ENCODE results near the gene ABCC12. TPM values are rescaled to one million over a fixed set of nuclear protein-coding genes. Genes with fewer than 3 reads are reported as not detected.

Gene ABCC12
- total and polyA plus RNA-seq, 10 of the 15 experiments (the other 5 are each of a cell fraction or from before 2014, with no cell fraction given), result 0.02 to 0.03 (median 0.03) TPM; not detected in 6

GRCh38 chr16:48129926-48130325, 25.9 kb downstream of the ABCC12 start:
- H3K27ac ChIP-seq (ENCODE audit: control insufficient read depth, insufficient read depth), result no peak overlapping the region
- H3K4me2 ChIP-seq (ENCODE audit: control insufficient read depth, insufficient read depth), result no peak overlapping the region
- H3K9ac ChIP-seq (ENCODE audit: control insufficient read depth, insufficient read depth, low read length), result no peak overlapping the region
- FAIRE-seq (no peak), DNase-seq (ENCODE audit: low read depth, low spot score) (no peak), ATAC-seq (no peak)
- no peaks in the 10 kb centered on the region for H4K20me1 ChIP-seq (ENCODE audit: control insufficient read depth, insufficient read depth)
- H2AFZ ChIP-seq (ENCODE audit: control insufficient read depth, low read depth, low read length), result no peak overlapping the region
- ChIA-PET CTCF (no interaction called here), SMC1A (ENCODE audit: uncharacterized antibody, unreplicated experiment) (interaction anchor here (0.6 kb wide), 1 partner anchor 889 kb away, joined by 3 read pairs; no protein-coding TSS in a partner anchor), RAD21 (ENCODE audit: unreplicated experiment) (no interaction called here), POLR2A (no interaction called here)
- no peaks in the 10 kb centered on the region for H3K79me2 ChIP-seq (ENCODE audit: control insufficient read depth, insufficient read depth, low read length)
- no peaks in the 10 kb centered on the region for H3K27me3 ChIP-seq (replicated peaks in 1 of 2; ENCODE audit: control insufficient read depth in 2 of 2, insufficient read depth in 2 of 2, low read length in 1 of 2)
- no peak overlapping the region for H3K4me3 ChIP-seq
- WGBS (ENCODE audit: insufficient coverage, insufficient replicate concordance, low lambda C conversion rate, missing lambda C conversion rate), result 50% methylated on average over 3 of the region's 3 CpGs
- no peaks in the 10 kb centered on the region for H3K4me1 ChIP-seq (ENCODE audit: control insufficient read depth, insufficient read depth, low read length)
- H3K36me3 ChIP-seq (ENCODE audit: control insufficient read depth in 2 of 2, insufficient read depth in 2 of 2, low read length in 1 of 2), result no peaks in the 10 kb centered on the region
- in situ Hi-C loops (cut with MboI) (no loop called here), intact Hi-C loops (cut with micrococcal nuclease; ENCODE audit: unreplicated experiment) (no loop called here)
- no TSS peak for BruUV-seq (replicated peaks)
- TF ChIP-seq E2F4 (IDR thresholded peaks at IDR 0.05; ENCODE audit: low read depth, low read length) (no peak), SUPT20H (IDR thresholded peaks at IDR 0.05; ENCODE audit: borderline replicate concordance, control insufficient read depth, low read depth, low read length) (no peak), E4F1 (IDR thresholded peaks at IDR 0.05; ENCODE audit: borderline replicate concordance, partially characterized antibody) (no peak), RB1 (IDR thresholded peaks at IDR 0.05; ENCODE audit: borderline replicate concordance) (no peak), RAD21 (IDR thresholded peaks at IDR 0.05; ENCODE audit: insufficient read depth, low read depth, low read length) (no peak), IKZF2 (IDR thresholded peaks at IDR 0.05) (no peak), ZBED1 (IDR thresholded peaks at IDR 0.05; ENCODE audit: borderline replicate concordance) (no peak), MLLT1 (IDR thresholded peaks at IDR 0.05) (no peak), CHD2 (IDR thresholded peaks at IDR 0.05; ENCODE audit: borderline replicate concordance, low read depth, low read length) (no peak), KLF5 (IDR thresholded peaks at IDR 0.05; ENCODE audit: partially characterized antibody) (no peak), RUNX3 (IDR thresholded peaks at IDR 0.05; ENCODE audit: low read length) (no peak), HSF1 (IDR thresholded peaks at IDR 0.05; ENCODE audit: low read depth, low read length) (no peak)
- no peaks in the 10 kb centered on the region for H3K9me3 ChIP-seq (replicated peaks; ENCODE audit: control insufficient read depth, insufficient read depth, low read length)

Data from GM12878 (cell line).